Measurements from ENCODE around the gene TLX2.

DNA sequence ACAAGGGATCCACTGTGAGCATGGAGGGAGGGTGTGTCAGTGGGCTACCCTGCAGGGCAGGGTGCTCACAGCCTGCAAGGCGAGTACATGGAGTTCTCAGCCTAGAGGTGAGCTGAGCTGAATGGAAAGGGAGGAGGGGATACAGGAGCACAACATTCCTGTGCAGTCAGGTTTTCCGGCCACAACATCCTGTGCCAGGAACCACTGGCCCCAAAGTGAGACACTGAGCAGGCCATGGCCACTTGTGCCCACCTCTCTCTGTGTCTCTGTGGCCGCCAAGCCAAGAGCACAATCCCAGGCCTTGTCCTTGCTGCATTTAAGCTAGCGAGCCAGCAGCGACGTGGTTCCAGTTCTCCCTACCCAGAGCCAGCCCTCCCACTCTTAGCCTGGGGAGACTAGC, 46.3 kb downstream of the TLX2 start:
- TF ChIP-seq, protein P1, sequence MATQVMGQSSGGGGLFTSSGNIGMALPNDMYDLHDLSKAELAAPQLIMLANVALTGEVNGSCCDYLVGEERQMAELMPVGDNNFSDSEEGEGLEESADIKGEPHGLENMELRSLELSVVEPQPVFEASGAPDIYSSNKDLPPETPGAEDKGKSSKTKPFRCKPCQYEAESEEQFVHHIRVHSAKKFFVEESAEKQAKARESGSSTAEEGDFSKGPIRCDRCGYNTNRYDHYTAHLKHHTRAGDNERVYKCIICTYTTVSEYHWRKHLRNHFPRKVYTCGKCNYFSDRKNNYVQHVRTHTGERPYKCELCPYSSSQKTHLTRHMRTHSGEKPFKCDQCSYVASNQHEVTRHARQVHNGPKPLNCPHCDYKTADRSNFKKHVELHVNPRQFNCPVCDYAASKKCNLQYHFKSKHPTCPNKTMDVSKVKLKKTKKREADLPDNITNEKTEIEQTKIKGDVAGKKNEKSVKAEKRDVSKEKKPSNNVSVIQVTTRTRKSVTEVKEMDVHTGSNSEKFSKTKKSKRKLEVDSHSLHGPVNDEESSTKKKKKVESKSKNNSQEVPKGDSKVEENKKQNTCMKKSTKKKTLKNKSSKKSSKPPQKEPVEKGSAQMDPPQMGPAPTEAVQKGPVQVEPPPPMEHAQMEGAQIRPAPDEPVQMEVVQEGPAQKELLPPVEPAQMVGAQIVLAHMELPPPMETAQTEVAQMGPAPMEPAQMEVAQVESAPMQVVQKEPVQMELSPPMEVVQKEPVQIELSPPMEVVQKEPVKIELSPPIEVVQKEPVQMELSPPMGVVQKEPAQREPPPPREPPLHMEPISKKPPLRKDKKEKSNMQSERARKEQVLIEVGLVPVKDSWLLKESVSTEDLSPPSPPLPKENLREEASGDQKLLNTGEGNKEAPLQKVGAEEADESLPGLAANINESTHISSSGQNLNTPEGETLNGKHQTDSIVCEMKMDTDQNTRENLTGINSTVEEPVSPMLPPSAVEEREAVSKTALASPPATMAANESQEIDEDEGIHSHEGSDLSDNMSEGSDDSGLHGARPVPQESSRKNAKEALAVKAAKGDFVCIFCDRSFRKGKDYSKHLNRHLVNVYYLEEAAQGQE (IDR thresholded peaks at IDR 0.05; ENCODE audit: insufficient replicate concordance, low read depth), result no peak
- TF ChIP-seq, protein P2, sequence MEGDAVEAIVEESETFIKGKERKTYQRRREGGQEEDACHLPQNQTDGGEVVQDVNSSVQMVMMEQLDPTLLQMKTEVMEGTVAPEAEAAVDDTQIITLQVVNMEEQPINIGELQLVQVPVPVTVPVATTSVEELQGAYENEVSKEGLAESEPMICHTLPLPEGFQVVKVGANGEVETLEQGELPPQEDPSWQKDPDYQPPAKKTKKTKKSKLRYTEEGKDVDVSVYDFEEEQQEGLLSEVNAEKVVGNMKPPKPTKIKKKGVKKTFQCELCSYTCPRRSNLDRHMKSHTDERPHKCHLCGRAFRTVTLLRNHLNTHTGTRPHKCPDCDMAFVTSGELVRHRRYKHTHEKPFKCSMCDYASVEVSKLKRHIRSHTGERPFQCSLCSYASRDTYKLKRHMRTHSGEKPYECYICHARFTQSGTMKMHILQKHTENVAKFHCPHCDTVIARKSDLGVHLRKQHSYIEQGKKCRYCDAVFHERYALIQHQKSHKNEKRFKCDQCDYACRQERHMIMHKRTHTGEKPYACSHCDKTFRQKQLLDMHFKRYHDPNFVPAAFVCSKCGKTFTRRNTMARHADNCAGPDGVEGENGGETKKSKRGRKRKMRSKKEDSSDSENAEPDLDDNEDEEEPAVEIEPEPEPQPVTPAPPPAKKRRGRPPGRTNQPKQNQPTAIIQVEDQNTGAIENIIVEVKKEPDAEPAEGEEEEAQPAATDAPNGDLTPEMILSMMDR (IDR thresholded peaks at IDR 0.05; ENCODE audit: insufficient read depth, low read length), result no peak

All from HL-60 (cell line).